ENCODE results near the gene FAT4.

FAT4 gene, protein sequence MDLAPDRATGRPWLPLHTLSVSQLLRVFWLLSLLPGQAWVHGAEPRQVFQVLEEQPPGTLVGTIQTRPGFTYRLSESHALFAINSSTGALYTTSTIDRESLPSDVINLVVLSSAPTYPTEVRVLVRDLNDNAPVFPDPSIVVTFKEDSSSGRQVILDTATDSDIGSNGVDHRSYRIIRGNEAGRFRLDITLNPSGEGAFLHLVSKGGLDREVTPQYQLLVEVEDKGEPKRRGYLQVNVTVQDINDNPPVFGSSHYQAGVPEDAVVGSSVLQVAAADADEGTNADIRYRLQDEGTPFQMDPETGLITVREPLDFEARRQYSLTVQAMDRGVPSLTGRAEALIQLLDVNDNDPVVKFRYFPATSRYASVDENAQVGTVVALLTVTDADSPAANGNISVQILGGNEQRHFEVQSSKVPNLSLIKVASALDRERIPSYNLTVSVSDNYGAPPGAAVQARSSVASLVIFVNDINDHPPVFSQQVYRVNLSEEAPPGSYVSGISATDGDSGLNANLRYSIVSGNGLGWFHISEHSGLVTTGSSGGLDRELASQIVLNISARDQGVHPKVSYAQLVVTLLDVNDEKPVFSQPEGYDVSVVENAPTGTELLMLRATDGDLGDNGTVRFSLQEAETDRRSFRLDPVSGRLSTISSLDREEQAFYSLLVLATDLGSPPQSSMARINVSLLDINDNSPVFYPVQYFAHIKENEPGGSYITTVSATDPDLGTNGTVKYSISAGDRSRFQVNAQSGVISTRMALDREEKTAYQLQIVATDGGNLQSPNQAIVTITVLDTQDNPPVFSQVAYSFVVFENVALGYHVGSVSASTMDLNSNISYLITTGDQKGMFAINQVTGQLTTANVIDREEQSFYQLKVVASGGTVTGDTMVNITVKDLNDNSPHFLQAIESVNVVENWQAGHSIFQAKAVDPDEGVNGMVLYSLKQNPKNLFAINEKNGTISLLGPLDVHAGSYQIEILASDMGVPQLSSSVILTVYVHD (N-terminal part only)

GRCh38 chr4:125314676-125315575 is at the start of gene FAT4:
TSS of gene FAT4 (plus strand) at chr4:125314955. CDS start at chr4:125316412, 1,457 bp downstream.
- no peak for DNase-seq (ENCODE audit: low read depth in 2 of 2)

DNA sequence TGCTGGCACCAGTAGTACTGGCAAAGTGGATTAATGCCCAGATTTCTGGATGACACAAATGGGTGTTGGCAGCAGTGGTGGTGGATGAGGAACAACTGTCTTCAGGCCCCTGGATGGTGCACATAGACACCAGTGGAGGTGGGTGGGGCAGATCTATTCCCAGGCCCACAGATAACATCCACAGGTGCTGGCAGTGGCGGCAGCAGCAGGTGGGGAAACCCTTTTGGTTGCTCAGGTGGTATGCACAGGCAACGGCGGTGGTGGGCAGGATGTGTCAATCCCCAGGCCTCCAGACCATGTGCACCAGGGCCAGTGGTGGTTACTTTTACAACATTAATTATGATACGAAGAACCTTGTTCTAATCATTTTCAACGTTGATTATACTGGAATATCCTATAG is 48.9 kb upstream of the FAT4 start:
- DNase-seq (ENCODE audit: low read depth in 2 of 2): no peak

DNA sequence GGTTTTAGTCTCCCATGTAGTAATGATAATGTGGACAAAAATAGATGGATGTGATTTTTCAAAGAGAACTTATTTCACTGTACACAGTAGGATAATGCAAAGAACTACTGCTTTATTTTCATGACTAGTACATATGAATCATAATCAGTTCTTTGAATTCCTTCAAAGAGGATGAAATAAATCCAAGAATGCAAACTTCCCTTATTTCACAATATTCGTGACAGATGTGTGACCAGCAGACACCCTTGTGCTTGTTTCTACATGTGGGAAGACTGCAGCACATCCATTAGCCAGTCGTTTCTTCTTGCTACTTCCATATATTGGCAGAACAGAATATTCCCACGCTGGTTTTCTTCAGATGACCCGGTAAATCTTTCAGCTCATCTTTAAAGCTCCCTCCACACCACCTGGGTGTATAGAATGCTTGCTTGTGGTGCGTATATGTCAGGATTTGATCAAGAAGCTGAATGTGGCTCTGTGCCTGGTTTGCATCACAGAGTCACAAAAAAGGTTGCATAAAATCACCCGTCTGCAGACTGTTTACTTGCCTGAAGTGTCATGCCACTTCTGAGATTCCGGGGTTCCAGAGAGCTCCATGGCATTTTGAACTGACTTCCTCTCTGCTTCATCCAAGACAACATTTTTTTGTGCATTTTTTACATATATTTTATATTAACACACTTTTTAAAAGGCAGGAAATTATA is 47.7 kb upstream of the FAT4 start:
- no peak for DNase-seq (ENCODE audit: low read depth in 2 of 2)

GRCh38 chr4:125267630-125268029 is 47.1 kb upstream of the FAT4 start:
- no peak for DNase-seq (ENCODE audit: low read depth in 2 of 2)

- no peak for DNase-seq (ENCODE audit: low read depth in 2 of 2)
Observed at GRCh38 chr4:125268068-125268755, 46.5 kb upstream of the FAT4 start.

DNA sequence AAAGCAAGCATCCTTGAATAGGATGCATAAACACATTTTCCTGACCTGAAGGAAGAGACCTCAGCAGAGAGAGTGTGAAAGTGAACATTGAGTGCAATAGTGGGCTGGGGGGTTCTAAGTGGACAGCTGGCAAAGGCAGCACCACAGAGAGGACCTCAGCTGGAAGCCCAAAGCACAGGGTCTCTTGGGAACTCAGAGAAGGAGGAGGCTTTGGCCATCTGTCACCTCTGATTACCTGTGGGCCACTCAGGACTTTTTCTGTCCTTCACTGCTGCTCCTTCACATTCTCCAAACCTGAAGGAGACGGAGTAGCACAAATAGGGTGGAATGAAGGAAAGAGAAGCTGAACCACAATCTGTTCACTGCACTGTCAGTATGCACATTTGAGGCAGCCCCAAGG is 37.9 kb upstream of the FAT4 start:
- no peak for DNase-seq (ENCODE audit: low read depth in 2 of 2)

DNA sequence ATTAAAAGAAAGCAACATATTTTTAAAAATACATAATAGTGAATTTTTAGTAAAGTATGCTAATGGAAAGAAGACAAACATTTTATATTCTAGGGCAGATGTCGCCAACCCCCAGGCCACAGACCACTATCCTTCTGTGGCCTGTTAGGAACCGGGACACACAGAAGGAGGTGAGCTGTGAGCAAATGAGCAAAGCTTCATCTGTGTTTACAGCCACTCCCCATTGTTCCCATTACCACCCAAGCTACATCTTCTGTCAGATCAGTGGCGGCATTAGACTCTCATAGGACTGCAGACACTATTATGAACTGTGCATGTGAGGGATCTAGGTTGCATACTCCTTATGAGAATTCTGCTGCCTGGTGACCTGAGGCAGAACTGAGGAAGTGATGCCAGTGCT is 37.0 kb upstream of the FAT4 start:
- DNase-seq (ENCODE audit: low read depth in 2 of 2): no peak

GRCh38 chr4:125280892-125281403 is 33.8 kb upstream of the FAT4 start:
- no peak for DNase-seq (ENCODE audit: low read depth in 2 of 2)

GRCh38 chr4:125283707-125284279 is 31.0 kb upstream of the FAT4 start:
- no peak for DNase-seq (ENCODE audit: low read depth in 2 of 2)

- DNase-seq (ENCODE audit: low read depth in 2 of 2): no peak
Observed at GRCh38 chr4:125297116-125297515, 17.6 kb upstream of the FAT4 start.

- DNase-seq (ENCODE audit: low read depth in 2 of 2): no peak
Observed at GRCh38 chr4:125303058-125303457, 11.7 kb upstream of the FAT4 start.

- no peak for DNase-seq (ENCODE audit: low read depth in 2 of 2)
Observed at GRCh38 chr4:125303821-125304220, 10.9 kb upstream of the FAT4 start.

DNA sequence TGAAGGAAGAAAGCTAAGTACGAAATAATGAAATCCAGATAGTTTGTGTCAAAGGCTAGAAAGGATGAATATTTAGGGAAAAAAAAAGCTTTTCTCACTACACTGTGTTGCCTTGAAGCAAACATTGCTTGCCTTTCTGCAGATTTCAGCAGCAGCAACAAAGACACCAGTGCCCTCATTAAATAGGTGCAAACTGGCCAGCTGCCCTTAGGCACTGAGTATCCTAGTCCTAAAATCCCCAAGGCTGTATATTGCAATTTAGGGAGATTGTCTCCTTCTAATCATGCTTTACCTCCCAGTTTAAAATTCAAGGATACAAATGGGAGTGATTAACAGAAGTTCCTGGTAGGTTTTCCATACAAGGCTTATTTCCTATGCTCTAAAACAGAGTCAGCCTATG is 8.6 kb upstream of the FAT4 start:
- no peak for DNase-seq (ENCODE audit: low read depth in 2 of 2)

GRCh38 chr4:125306533-125306932 is 8.2 kb upstream of the FAT4 start:
- DNase-seq (ENCODE audit: low read depth in 2 of 2): no peak

GRCh38 chr4:125311503-125311902 is 3.3 kb upstream of the FAT4 start:
- DNase-seq (ENCODE audit: low read depth in 2 of 2): no peak

DNA sequence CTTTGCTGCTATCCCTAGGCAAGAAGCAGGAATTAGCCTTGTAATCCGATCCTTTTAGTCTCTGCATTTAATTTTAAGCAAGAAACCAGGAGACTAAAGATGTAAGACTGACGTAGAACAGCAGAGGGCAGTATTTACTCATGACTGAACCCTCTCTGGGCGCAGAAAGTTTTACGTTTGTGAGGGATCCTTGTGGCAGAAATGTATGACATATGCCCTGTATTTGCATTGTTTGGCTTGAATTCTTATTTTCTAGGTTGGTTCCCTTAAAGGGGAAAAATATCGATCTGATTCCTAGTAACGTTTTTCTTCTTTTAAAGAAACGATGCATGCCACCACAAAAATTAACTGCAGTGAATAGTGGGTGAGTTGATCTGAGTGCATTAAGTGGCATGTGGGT is 1.3 kb upstream of the FAT4 start:
- no peak for DNase-seq (ENCODE audit: low read depth in 2 of 2)

DNA sequence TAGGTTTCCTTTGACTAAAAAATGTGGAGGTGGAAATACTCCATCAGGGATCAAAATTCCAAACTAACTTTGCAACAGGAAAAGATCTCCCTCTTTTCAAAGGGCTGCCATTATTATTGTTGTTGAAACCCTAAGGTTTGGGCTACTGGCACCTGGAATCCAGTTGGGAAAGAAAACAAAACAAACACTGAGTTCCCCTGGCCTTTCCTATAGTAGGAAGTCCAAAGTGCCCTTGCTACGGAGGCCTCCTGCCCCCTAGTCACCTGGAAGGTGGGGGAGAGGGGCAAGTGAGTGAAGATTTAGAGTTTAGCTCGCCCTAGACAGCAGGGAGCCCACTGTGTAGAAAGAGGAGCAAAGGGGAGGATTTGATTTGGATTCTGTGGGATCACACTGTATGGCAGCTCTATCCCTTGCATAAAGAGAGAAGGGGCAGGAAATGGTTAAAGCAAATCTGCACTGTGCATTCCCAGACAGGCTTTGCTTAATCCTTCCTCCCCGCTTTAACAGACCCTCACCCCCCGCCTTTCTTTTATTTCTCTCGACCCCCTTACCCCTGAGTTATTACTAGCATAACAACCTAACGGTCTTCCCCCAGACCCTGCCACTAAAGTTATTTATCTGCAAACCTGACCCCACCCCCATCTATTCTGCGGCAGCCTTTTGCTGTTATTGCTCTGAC is 627 bp upstream of the FAT4 start:
- DNase-seq (ENCODE audit: low read depth in 2 of 2): no peak

- no peak for DNase-seq (ENCODE audit: low read depth in 2 of 2)
Observed at GRCh38 chr4:125315576-125316400, 1.0 kb downstream of the FAT4 start.

Measured in activated CD8-positive, alpha-beta memory T cell treated with anti-CD3 and anti-CD28 coated beads for 4 hours (primary cell).